Endothelial cell of umbilical vein (primary cell): ENCODE data around the gene GDF11. TPM values are rescaled to one million over a fixed set of nuclear protein-coding genes. Genes with fewer than 3 reads are reported as not detected.

Experiments used
- BruUV-seq: library from RNA; stranded (reverse); fragments of 400-500 nt; replicated peaks from 2 replicates; lab custom pipeline; 2021; lab: Mats Ljungman, UMichigan
- CTCF ChIA-PET: fragments of 300-600, 350-600 bp; sonication (Branson Sonifier 250); formaldehyde crosslinking; loops from one replicate; lab custom pipeline; 2021; ENCODE audit warnings: antibody characterized with exemption, inconsistent platforms; lab: Charles Lee
- POLR2A ChIA-PET: fragments of 300-600, 350-600 bp; sonication (Branson Sonifier 250); formaldehyde crosslinking; loops from one replicate; lab custom pipeline; 2021; ENCODE audit warnings: antibody characterized with exemption, inconsistent platforms; lab: Charles Lee
- DNase-seq: peaks from one replicate; pipeline ENCODE4 v3.0.0-alpha.2; 2011; ENCODE audit warnings: low read depth, low spot score
- FAIRE-seq: peaks from 2 replicates; lab custom pipeline; 2011; peaks lifted over from hg19 to GRCh38; lab: Jason Lieb, UNC
- H2AFZ ChIP-seq: 2 replicates; pipeline ENCODE4 v1.6.0; 2012; ENCODE audit warnings: low read depth, low read length, control low read depth, inconsistent platforms
- H3K27ac ChIP-seq: 2 replicates; pipeline ENCODE4 v1.5.1; 2011; ENCODE audit warnings: low read depth, mild to moderate bottlenecking, control low read depth, low read length, moderate library complexity; ENCODE audit not compliant: insufficient read depth
- H3K27me3 ChIP-seq, 2 experiments: 2 replicates each; pipeline versions ENCODE4 v1.6.0 to v1.6.1; 2011; ENCODE audit warnings: low read length in 2 of 2, mixed read lengths in 1 of 2; ENCODE audit not compliant: control insufficient read depth in 2 of 2, insufficient read depth in 2 of 2
- H3K36me3 ChIP-seq, 2 experiments: 2 replicates in 1 of 2; 3 replicates in 1 of 2; pipeline ENCODE4 v1.5.1; 2011; ENCODE audit warnings: low read length in 2 of 2, mild to moderate bottlenecking in 1 of 2, moderate library complexity in 1 of 2; ENCODE audit not compliant: control insufficient read depth in 2 of 2, insufficient read depth in 2 of 2; ENCODE audit errors: extremely low read depth in 1 of 2
- H3K4me1 ChIP-seq: 3 replicates; pipeline ENCODE4 v1.5.1; 2011; ENCODE audit warnings: mild to moderate bottlenecking, low read length; ENCODE audit not compliant: control insufficient read depth, insufficient read depth; ENCODE audit errors: extremely low read depth
- H3K4me2 ChIP-seq: 2 replicates; pipeline ENCODE4 v1.6.1; 2011; ENCODE audit warnings: low read length, control low read depth, mixed read lengths; ENCODE audit not compliant: insufficient read depth
- H3K4me3 ChIP-seq, 3 experiments: fragments of 200-600 bp in 1 of 3; sonication (generic), shearing (Covaris generic) in 1 of 3; replicated peaks in 1 of 3; 2 replicates each; pipeline ENCODE4 v1.5.1; 2011 to 2016; ENCODE audit warnings: control low read depth in 3 of 3, low read length in 3 of 3, mild to moderate bottlenecking in 2 of 3, inconsistent platforms in 1 of 3, low read depth in 1 of 3, moderate library complexity in 1 of 3; ENCODE audit not compliant: insufficient read depth in 1 of 3
- H3K79me2 ChIP-seq: 2 replicates; pipeline ENCODE4 v1.6.0; 2012; ENCODE audit warnings: low read length, inconsistent platforms; ENCODE audit not compliant: control insufficient read depth, insufficient read depth
- H3K9ac ChIP-seq: replicated peaks from 2 replicates; pipeline ENCODE3; 2011; ENCODE audit warnings: low read length, control low read depth; ENCODE audit not compliant: insufficient read depth; ENCODE audit errors: extremely low read depth
- H3K9me1 ChIP-seq: replicated peaks from 3 replicates; pipeline ENCODE4 v1.6.0; 2011; ENCODE audit warnings: mild to moderate bottlenecking, low read length; ENCODE audit not compliant: control insufficient read depth, insufficient read depth; ENCODE audit errors: extremely low read depth
- H3K9me3 ChIP-seq: replicated peaks from 2 replicates; pipeline ENCODE4 v1.5.1; 2012; ENCODE audit warnings: low read length, inconsistent platforms; ENCODE audit not compliant: control insufficient read depth, insufficient read depth
- H4K20me1 ChIP-seq: replicated peaks from 2 replicates; pipeline ENCODE3; 2011; ENCODE audit warnings: mild to moderate bottlenecking, low read length; ENCODE audit not compliant: control insufficient read depth, insufficient read depth; ENCODE audit errors: extremely low read depth
- EZH2 ChIP-seq: IDR thresholded peaks from 2 replicates; pipeline ENCODE4 v1.6.1; 2012; ENCODE audit warnings: borderline replicate concordance, low read depth, mild to moderate bottlenecking, moderate library complexity, low read length, inconsistent platforms; ENCODE audit not compliant: severe bottlenecking
- FOS ChIP-seq: IDR thresholded peaks from 2 replicates; pipeline ENCODE4 v1.6.1; 2011; ENCODE audit warnings: mild to moderate bottlenecking, low read length, moderate library complexity, borderline replicate concordance; ENCODE audit not compliant: insufficient read depth
- GATA2 ChIP-seq: IDR thresholded peaks from 2 replicates; pipeline ENCODE4 v1.7.0; 2011; ENCODE audit warnings: low read depth, mild to moderate bottlenecking, moderate library complexity, mixed read lengths, low read length; ENCODE audit not compliant: insufficient read length, insufficient read depth
- JUN ChIP-seq: IDR thresholded peaks from 2 replicates; pipeline ENCODE4 v1.6.1; 2011; ENCODE audit warnings: borderline replicate concordance, low read depth; ENCODE audit not compliant: insufficient read length, insufficient read depth
- MYC ChIP-seq: IDR thresholded peaks from one replicate; pipeline ENCODE4 v1.6.1; 2011; ENCODE audit warnings: mild to moderate bottlenecking, low read depth, low read length
- POLR2A ChIP-seq: IDR thresholded peaks from 2 replicates; pipeline ENCODE4 v1.6.1; 2012; ENCODE audit warnings: low read depth, mild to moderate bottlenecking, control low read depth, low read length
- POLR2AphosphoS5 ChIP-seq: IDR thresholded peaks from 2 replicates; pipeline ENCODE4 v1.6.1; 2012; ENCODE audit warnings: low read depth, mild to moderate bottlenecking, control low read depth, low read length, moderate library complexity; ENCODE audit not compliant: insufficient read depth
- dilution Hi-C: fragments of 300-500 bp; cut with MboI; formaldehyde crosslinking; loops from one replicate; pipeline ENCODE4 v1.15.0; 2019; ENCODE audit warnings: low sequenced_read_pairs; ENCODE audit not compliant: extremely low pct_ligation_motif_present
- intact Hi-C: fragments of 100-400 bp; cut with micrococcal nuclease; formaldehyde crosslinking; loops from one replicate; pipeline ENCODE4 v1.10.0; 2022
- polyA plus RNA-seq, 4 experiments: library from polyadenylated mRNA; depleted of rRNA in 3 of 4; stranded (reverse) in 3 of 4; unstranded in 1 of 4; fragments of >200 nt; gene quantifications; 2 replicates each; pipeline versions ENCODE4 v1.2.1 to v1.2.3, GENCODE V29; 2011 to 2012; ENCODE audit warnings: missing spikeins in 1 of 4
- total RNA-seq: library from RNA; stranded (reverse); gene quantifications from 2 replicates; pipeline ENCODE4 v1.2.3, GENCODE V29; 2021
- TF ChIP-seq, protein P1 (sequence below): IDR thresholded peaks from 2 replicates; pipeline ENCODE4 v1.6.1; 2011; ENCODE audit not compliant: insufficient read depth, insufficient read length
- TF ChIP-seq, protein P2 (sequence below), 2 donors: IDR thresholded peaks; 1 replicate in 1 of 2; 2 replicates in 1 of 2; pipeline ENCODE4 v1.5.1; 2011; ENCODE audit warnings: low read length in 2 of 2, mild to moderate bottlenecking in 2 of 2, moderate library complexity in 2 of 2, control low read depth in 1 of 2, inconsistent platforms in 1 of 2, low read depth in 1 of 2; ENCODE audit not compliant: insufficient read depth in 1 of 2; ENCODE audit errors: extremely low read depth in 1 of 2

The GDF11 gene
- total and polyA plus RNA-seq, 2 donors (not counting 3 experiments of a cell fraction or from before 2014, with no cell fraction given) = 10.0 to 18.7 TPM

DNA sequence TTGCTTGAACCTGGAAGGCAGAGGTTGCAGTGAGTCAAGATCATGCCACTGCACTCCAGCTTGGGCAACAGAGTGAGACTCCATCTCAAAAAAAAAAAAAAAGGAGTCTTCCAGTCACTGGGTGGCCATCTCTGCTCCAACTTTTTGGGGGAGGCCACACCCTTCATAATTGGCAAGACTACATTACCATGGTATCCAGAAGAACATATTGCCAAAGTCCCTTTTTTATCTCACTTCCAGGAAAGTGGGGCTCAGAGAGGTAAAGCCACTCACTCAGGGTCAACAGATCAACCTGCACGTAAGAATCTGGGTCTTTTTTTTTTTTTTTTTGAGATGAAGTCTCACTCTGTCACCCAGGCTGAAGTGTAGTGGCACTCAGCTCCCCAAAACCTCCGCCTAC, 9.1 kb upstream of the GDF11 start:
- H3K36me3 ChIP-seq = no peaks in the 10 kb centered on the region
- no peak overlapping the region for H3K4me2 ChIP-seq
- dilution Hi-C loops (no loop called here), intact Hi-C loops (no loop called here)
- no peaks in the 10 kb centered on the region for H3K27me3 ChIP-seq
- no peaks in the 10 kb centered on the region for H3K79me2 ChIP-seq
- H2AFZ ChIP-seq = no peak overlapping the region
- ChIA-PET CTCF (interaction anchor here (8.2 kb wide), 1 partner anchor 13 kb away, joined by 151 read pairs; the partner anchor contains the start of genes BLOC1S1 and RDH5), POLR2A (no interaction called here)
- H3K27ac ChIP-seq = no peak overlapping the region
- H3K4me1 ChIP-seq = peaks cover 21% of the 10 kb centered on the region
- DNase-seq (no peak), FAIRE-seq (no peak)
- no peak overlapping the region for H3K4me3 ChIP-seq
- H3K9me3 ChIP-seq = no peaks in the 10 kb centered on the region
- H4K20me1 ChIP-seq = no peaks in the 10 kb centered on the region
- TF ChIP-seq, protein P1, sequence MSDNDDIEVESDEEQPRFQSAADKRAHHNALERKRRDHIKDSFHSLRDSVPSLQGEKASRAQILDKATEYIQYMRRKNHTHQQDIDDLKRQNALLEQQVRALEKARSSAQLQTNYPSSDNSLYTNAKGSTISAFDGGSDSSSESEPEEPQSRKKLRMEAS = no peak
- TF ChIP-seq, protein P2, sequence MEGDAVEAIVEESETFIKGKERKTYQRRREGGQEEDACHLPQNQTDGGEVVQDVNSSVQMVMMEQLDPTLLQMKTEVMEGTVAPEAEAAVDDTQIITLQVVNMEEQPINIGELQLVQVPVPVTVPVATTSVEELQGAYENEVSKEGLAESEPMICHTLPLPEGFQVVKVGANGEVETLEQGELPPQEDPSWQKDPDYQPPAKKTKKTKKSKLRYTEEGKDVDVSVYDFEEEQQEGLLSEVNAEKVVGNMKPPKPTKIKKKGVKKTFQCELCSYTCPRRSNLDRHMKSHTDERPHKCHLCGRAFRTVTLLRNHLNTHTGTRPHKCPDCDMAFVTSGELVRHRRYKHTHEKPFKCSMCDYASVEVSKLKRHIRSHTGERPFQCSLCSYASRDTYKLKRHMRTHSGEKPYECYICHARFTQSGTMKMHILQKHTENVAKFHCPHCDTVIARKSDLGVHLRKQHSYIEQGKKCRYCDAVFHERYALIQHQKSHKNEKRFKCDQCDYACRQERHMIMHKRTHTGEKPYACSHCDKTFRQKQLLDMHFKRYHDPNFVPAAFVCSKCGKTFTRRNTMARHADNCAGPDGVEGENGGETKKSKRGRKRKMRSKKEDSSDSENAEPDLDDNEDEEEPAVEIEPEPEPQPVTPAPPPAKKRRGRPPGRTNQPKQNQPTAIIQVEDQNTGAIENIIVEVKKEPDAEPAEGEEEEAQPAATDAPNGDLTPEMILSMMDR (IDR thresholded peaks at IDR 0.05; ENCODE audit: extremely low read depth in 1 of 2, insufficient read depth in 1 of 2, low read depth in 1 of 2, low read length in 2 of 2) = no peak
- no peak for TF ChIP-seq FOS
- no peak for TF ChIP-seq EZH2
- TF ChIP-seq POLR2A = no peak
- TF ChIP-seq JUN = no peak
- TF ChIP-seq MYC = no peak
- TF ChIP-seq POLR2AphosphoS5 = no peak
- no peak for TF ChIP-seq GATA2
- no peak overlapping the region for H3K9ac ChIP-seq
- H3K9me1 ChIP-seq = no peaks in the 10 kb centered on the region
- BruUV-seq = no TSS peak
